NCI-H446 treated with DMSO at 0.1 percent for 48 hours (cell line): Measurements from ENCODE around the gene URGCP.
"Not testable (repeated sequence)": the region's sequence is repeated elsewhere in the genome, so short reads cannot be mapped to it uniquely, and the experiment has no call there.

Experiments used
- DNase-seq: peaks from one replicate; lab custom pipeline; 2025; lab: John Stamatoyannopoulos, UW

The URGCP gene

DNA sequence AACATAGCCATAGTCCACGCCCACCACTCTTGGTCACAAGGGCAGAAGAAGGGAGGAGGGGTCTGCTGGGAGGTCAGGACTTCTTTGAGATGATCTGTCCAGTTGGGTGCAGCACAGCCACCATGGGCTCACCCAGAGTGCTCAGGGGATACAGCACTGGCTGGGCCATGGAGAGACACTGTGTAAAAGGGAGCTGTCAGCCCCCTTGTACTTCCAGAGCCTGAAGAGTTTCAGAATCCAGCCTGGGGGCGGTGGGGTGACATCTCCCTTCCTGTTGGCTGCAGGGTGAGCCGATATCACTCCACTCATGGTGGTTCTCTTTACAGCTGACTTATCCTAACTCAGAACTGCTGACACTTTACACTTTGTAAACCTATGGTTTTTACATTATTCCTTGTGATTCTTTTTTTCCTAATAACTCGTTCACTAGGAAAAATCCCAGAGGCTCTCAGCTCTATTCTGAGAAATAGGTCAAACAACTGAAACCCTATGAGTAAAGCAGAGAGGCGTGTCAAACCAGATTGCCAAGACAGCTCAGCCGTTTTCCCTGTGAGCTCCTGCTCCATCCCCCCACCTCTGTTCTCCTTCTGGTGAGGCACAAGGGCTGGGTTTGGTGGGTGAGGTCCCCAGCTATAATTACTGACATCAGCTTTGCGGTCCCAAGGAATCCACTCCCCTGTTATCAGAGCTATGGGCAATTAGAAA, 33.8 kb downstream of the URGCP start:
- DNase-seq: no peak

DNA sequence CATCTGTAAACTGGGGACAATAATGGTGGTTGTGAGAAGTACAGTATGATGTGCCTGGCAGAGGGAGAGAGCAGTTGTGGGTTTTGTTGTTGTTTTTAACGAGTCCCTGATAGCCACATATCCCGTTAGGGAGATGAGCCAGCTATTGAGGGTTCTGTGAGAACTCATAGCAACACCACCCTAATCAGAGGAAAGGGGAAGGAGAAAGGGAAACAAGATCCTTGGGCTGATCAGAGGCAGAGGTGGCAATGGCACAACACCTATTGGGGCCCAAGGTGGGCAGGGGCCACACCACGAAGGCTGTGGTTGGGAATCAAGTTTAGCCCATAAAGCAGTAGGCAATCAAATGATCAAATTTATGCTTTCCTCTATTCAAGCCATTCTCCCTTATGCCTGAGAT, 35.3 kb downstream of the URGCP start:
- DNase-seq: no peak

DNA sequence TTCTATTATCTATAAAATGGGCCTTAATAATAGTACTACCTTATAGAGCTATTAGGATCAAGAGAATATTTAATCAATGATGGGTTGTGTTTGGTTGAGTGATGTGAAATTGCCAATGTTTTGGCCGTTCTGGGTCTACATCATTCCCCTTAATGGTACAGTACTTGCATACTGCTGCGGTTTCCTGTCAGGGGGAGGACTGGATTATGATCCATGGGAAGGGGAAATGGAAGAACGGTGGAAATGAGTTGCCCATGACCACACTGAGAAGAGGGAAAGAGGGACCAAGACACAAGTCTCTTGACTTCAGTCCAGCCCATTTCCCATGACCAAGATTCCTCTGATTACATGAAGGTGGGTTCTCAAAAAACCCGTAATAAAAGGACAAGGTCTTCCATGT, 36.1 kb downstream of the URGCP start:
- no peak for DNase-seq

DNA sequence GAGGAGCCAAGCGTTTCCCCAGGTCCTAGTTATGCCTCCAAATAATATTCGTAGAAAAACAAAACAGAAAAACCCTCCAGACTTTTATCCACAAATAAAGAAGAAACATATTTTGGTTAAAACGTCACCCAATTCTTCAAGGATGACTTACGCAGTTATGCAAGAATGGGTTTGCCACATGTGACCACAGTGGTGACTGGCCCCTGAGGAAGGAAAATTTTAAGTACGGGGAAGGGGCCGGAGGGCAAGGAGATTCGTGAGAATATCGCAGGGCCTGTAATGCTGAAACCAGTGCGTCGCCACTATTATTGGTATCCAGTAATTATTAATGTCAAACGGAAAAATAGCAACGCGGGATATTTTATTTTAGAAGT, 36.5 kb downstream of the URGCP start:
- no peak for DNase-seq

DNA sequence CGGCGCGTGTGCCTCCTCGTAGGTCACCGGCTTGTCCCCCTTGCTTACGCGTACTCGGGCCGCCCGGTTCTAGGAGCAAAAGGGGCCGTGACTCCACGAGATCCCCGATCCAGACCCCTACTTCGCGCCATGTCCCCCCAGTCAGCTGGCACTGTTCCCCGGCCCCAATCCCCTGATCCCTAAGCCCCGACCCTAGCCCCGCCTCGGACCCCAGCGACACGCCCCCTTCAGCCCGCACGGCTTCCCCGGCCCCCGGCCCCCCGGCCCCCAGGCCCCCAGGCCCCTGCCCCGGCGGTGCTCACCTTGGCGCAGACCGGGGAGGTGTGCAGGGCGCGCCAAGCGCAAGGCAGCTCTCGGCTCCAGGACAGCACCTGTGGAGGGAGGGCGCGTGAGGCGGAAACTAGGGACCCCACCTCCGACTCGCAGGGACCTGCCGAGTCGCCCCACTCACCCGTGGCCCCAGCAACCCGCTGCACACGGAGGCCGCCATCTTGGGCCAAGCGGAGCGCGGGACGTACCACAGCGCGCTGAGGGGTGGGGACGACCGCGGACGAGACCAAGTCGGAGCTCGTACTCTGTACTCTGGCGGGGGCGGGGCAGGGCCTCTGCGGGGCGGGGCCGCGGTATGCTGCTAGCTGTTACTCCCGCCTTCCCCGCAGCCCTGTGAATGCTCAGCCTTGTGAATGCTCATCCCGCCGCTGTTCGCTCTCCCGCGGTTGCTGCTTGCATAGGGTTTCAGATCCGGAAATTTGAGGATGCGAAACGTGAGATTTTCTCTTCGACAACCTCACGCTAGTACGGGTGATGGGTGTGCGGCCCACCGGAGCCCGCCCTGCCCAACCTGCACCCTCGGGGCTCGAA, 37.2 kb downstream of the URGCP start, which contains the start of gene MRPS24:
MRPS24 (minus strand) TSS at position 512 of the 861 bp plus-strand sequence; CDS start at position 490, 22 bp downstream.
- peak; percentile 91 for DNase-seq

DNA sequence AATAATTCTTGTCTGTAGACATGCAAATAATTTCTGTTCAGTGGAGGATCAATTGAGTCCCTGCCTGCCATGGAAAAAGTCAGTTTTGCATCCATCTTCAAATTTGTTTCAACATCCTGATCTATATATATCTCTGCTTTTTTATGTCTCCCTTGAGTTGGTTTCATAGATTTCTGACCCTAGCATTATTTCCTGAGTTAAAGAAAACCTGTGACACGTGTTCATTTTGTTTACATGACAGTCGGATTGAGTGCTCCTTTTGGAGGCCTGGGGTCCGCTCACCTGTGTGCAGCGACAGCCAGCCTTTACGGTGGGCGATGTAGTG, 37.8 kb downstream of the URGCP start:
- DNase-seq: no peak

DNA sequence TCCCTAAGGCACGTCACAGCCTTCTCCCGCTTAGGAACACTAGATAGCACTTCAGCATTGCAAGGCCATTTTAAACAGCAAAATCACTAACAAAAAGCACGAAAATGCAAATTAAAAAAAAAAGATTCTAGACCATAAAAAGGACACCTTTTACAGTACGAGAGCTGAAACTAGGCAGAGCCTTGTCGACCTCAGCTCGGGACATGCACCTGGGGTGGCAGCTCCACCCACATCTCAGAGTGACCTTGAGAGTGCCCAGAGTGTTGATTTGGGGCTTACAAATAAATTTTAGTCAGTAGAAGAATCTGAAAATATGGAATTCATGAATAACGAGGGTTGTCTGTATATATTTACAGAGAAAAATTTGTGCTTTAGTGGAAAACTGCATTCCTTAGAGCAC, 38.2 kb downstream of the URGCP start:
- no peak for DNase-seq

DNA sequence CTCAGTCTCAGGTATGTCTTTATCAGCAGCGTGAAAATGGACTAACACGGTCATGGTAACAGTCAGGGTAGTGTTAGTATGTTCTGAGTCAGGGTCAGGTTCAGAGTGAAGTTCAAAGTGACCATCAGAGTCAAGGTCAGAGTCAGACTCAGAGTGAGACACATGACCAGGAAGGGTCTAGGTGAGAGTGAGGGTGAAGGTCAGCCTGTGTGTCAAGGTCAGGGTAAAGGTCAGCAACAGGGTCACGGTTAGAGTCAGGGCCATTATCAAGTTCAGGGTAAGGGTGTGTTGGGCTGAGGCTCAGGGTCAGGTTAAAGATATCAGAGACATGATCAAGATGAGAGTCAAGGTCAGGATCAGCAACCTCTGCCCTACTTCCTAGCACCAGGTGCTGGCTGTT, 41.1 kb downstream of the URGCP start:
- no peak for DNase-seq

DNA sequence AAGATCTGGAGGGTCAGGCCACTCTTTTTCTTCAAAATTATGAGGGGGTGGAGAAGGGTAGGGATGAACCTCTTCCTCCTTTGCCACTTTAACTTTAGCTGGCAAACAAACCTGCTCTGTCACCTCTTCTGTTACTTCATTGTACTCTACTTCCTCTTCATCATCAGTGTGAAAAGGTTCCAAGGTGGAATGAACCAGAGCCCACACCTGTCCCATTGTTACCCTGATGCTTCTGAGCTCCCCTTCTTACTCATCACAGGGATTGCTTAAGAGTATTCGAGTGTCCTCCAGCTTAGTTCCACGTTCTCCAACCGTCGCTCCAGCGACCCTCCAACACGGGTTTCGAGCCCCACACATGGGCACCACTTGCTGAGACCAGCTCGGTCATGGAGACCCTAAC, 42.3 kb downstream of the URGCP start:
- no peak for DNase-seq

DNA sequence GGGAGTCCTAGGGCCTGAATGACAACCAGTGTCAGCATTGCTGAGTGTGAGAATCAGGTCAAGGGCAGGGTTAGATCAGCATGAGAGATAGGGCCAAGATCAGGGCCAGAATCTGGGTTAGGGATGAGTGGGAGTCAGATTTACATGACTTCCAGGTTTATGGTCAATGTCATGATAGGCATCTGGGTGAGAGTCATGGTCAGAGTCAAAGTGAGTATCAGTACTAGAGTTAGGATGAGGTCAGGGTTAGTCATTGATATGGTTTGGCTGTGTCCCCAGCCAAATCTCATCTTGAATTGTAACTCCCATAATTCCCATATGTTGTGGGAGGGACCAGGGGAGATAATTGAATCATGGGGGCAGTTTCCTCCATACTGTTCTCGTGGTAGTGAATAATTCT, 49.4 kb downstream of the URGCP start:
- DNase-seq: no peak

DNA sequence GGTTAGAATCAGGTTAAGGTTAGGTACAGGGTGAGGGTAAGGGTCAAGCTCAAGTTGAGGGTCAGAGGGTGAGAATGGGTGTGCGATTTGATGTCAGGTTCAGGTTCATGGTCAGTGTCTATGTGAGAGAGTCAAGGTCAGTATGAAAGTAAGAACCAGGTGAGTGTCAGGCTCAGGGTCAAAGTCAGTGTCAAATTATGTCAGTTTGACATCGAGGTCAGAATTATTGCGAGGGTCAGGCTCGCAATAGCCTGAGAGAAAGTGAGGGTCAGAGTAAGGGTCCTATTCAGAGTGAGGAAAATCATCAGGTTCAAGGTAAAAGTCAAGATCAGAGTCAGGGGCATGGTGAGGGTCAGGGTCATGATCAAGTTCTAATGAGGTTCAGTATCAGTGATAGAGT, 50.1 kb downstream of the URGCP start:
- DNase-seq: no peak

DNA sequence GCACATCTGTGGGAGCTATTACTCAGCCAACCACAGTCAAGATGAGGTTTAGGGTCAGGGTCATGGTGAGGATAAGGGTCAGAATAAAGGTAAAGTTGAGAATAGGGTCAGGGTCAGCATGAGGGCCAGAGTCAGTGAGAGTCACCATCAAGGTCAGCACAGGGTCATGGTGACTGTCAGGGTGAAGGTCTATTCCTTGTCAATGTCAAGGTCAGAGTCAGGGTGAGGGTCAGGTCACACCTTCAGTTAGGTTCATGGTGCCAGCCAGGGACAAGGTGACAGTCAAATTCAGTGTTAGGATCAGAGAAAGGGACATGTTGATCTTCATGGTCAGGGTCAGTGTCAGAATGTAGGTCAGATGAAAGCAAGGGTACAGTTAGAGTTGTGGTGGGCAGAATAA, 51.2 kb downstream of the URGCP start:
- no peak for DNase-seq

DNA sequence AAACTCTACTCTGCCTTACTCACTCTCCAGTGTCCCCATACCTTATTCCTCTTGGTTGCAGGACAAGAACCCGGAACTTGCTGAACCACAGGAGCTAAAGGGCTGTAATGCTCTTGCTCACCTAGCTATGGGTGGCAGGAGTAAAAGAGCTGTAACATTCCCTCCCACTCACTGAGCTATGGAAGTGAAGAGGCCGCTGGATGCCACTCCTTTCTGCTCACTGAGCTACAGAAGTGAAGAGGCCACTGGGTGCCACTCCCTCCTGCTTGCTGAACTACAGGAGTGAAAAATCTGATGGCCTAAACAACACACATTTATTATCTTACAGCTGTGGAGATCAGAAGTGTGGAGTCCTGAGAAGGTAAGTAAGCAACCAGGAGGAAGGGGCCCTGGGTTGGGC, 54.6 kb downstream of the URGCP start:
- no peak for DNase-seq

DNA sequence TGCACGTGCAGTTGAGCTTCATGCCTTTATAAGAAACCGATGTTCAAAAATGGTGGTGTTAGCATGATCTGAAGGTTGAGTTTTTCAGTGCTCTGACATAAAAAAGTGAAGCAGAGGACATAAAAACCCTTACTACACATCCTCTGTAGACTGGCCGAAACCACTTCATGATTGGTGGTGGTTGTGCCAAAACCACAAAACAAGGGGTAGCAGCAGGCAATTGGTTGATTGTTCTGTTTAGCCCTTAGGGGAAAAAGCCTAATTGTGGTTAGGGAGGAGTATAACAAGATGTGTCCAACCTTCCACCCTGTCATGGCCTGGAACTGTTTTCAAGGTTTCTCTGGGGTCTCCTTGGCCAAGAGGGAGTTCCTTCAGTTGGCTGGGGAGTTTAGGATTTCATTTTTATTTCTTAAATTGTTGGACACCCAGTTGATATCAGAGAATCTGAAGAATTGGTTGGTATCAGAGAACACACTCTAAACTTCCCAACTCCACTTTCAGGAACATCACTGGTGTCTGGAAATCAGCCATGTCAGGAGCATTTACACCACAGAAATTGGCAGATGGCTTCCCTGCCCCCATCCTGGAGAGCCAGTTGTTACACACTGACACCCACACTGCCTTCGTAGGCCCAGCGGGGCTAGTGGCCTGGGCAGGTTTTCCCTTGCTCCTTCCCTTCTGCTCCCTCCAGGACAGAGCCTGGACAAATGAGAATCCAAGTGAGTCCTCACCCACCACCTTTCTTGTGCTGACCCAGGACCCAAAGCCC, 55.9 kb downstream of the URGCP start:
- no peak for DNase-seq

DNA sequence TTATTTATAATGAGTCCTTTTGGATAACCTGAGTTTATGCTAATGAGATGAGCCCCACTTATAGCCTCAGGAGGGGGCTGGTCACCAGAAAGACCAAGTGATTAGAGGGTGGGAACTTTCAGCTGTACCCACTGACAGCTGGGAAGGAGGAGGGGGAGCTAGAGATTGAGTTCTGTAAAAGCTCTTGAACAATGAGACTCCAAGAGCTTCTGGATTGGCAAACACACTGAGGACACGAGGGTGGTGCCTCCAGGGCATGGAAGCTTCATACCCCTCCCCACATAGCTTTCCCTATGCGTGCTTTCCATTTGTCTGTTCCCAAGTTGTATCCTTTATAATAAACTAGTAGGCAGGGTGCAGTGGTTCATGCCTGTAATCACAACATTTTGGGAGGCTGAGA, 57.3 kb downstream of the URGCP start:
- DNase-seq: no peak

DNA sequence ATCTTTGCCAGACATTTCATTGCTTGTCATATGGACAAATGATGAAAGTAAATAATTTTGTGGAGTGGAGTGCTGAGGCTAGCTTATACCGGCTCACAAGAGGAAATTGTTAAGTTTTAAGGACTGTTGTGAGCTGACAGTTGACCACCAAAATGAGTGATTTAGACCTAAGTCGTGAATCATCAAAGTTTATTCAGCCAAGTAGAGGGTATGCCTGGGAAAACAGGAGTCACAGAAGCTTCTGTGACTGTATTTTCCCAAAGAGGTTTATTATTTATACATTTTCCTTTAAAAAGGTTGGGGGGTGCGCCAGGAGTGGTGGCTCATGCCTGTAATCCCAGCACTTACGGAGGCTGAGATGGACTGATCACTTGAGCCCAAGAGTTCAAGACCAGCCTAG, 58.9 kb downstream of the URGCP start:
- DNase-seq: no peak

DNA sequence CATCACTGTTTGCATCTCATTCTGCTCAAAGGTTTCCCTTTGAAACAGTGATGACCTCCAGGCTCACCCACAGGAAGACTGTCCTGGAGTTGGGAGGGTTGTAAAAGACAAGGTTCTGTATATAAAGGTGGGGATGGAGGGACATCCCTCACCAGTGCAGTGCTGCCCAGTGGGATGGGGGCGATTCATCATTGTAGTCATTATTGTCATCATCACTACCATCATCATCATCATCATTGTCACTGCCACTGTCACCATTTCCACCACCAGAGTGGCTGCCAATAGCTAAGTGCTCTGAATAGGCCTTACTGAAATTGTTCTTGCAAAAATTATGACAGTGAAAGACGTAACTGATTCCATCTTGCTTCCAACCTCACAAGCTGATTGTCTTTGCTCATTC, 61.7 kb downstream of the URGCP start:
- DNase-seq: no peak

DNA sequence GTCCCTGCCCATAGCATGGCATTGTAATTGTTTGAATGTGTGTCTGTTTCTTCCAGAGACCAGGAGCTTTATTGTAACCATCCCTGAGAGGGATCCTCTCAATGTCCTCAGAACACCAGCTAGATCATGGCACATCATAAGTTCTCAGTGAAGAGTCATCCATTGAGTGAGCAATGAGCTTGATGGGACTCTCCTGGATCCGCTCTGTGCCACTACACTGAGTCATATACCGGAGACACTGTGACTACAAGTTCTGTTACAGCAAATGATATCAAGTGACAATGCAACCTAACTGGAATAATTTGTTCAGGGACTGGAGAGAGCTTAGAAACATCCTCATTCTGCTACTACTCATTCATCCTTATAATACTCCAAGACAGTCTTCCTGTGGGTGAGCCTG, 62.1 kb downstream of the URGCP start:
- no peak for DNase-seq

DNA sequence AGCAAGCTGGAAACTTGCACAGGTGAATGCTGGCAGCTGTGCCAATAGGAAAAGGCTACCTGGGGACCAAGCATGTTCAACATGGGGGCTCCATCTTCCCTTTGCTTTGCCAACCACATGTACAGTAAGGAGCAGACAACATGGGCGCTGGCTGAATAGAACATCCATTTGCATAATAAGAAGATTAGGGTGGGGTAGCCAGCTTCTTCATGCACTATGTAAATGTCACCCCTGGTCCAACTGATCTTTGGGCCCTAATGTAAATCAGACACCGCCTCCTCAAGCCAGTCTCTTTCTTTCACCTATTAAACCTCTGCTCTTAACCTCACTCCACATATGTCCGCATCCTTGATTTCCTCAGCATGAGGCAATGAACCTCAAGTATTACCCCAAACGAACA, 63.1 kb downstream of the URGCP start:
- DNase-seq: no peak

DNA sequence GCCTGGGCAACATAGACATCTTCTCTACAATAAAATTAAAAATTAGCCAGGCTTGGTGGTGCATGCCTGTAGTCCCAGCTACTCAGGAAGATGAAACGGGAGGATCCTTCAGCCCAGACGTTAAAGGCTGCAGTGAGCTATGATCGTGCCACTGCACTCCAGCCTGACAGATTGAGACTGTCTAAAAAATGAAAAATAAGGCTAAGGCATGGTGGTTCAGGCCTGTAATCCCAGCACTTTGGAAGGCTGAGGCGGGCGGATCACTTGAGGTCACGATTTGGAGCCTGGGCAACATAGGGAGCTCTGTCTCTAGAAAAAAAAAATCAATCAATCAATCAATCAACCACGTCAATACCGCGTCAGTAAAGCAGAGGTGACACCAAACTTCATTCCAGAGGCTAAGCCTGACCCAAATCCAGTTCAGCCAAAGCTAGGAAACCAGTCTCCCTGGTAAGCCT, 68.2 kb downstream of the URGCP start:
- no peak for DNase-seq

DNA sequence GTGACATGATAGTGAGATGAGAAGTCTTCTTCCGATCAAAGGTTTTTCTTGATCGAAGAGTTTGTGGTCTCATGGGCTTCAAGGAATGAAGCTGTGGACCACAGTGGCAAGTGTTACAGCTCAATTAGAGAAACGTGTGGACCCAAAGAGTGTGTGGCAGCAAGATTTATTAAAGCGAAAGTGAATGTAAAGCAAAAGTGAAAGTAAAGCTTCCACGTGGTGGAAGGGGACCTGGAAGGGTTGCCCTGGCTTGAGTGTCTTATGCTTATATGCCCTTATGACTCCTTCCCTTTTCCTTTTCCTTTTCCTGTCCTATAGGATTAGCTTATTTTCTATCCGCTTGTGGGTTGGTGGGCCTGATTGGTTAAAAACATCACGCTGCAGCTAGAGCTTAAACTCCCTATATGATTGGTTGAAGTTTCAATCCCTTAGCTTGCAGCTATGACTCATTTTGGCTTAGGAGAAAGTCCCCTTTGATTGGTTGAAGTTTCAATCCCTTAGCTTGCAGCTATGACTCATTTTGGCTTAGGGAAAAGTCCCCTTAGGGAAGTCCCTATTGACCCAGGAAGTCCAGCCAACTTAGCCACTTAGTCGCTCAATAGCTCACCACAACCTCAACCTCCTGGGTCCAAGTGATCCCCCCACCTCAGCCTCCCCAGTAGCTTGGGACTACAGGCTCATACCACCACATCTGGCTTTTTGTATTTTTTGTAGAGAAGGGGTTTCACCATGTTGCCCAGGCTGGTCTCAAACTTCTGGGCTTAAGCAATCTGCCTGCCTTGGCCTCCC, 71.7 kb downstream of the URGCP start:
- no peak for DNase-seq

DNA sequence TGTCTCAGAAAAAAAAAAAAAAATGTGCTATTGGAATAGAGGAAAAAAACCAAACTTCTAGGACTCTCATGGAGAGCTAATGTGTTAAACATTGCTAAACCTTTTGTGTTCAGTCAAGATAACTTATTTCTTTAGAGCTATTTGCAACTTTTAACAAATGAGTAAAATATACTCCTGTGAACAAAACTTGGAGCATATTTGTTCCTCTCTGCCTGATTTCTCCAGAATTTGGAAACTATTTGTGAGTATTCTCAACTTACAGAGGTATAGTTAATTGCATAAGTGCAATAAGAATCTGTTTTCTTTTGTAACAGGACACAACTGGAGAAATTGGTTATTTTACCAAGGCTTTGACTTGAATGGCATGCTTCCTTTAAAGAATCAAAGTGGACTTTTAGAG, 75.5 kb downstream of the URGCP start:
- DNase-seq: not testable (repeated sequence)
